IPS-NIHi11 (cell line): ENCODE measurements around the gene PRKCD.
"Not testable (repeated sequence)": the region's sequence is repeated elsewhere in the genome, so short reads cannot be mapped to it uniquely, and the experiment has no call there.

Source experiments
- DNase-seq: peaks from one replicate; pipeline ENCODE4 v3.0.0; 2012; ENCODE audit warnings: mixed read lengths, low spot score

Gene PRKCD

DNA sequence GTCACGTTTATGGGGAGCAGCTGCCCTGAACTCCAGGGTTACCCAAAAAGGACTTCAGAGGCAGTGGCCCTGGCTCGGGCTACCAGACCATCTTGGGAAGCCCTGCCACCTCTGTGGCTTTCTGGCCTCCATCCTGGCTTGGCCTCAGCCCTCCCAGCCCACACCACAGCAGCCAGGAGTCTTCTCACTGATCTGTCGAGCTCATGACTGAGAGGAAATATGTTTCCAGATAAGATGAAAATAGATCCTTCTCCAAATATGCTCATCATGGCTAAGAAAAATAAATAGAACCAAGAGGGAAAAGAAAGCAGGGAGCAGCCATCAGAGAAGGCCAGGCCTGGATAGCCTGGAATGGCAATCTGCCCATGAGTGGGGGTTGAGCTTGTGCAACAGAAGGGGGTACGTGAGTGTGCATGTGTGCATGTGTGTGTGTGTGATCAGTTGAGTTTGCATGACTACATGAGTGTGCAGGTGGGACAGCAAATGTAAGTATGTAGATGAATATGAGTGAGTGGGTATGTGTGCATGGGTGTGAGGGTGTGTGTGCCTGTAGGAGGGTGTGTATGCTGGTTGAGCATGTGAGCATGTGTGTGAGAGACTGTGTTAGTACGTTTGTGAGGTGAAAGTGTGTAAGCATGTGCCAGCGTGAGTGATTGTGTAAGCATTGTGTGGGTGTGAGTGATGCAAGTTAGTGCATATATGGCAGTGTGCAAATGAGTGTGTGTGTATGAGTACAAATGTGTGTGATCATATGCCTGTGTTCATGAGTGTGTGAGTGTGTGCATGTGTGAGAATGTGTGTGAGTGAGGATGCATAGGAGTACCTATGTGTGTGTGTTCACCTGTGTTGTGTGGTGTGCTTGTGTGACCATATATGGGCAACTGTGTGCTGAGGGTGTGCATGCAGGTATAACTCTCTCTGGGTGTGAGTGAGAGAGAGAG lies 20.8 kb upstream of the PRKCD start:
- no peak for DNase-seq

GRCh38 chr3:53140847-53141845 lies 19.9 kb upstream of the PRKCD start:
- no peak for DNase-seq

GRCh38 chr3:53142986-53143385 lies 18.0 kb upstream of the PRKCD start:
- DNase-seq, result no peak

- DNase-seq, result no peak
These were observed 16.6 kb upstream of the PRKCD start for GRCh38 chr3:53144446-53144845.

- no peak for DNase-seq
These were observed 15.9 kb upstream of the PRKCD start for GRCh38 chr3:53144862-53145712.

GRCh38 chr3:53145713-53146080 lies 15.3 kb upstream of the PRKCD start:
- DNase-seq, result no peak

GRCh38 chr3:53146319-53146891 lies 14.6 kb upstream of the PRKCD start:
- DNase-seq, result no peak

GRCh38 chr3:53147151-53147902 lies 13.7 kb upstream of the PRKCD start:
- DNase-seq, result no peak

GRCh38 chr3:53147903-53148400 lies 13.1 kb upstream of the PRKCD start:
- no peak for DNase-seq

- no peak for DNase-seq
These were observed 11.9 kb upstream of the PRKCD start for GRCh38 chr3:53149006-53149690.

DNA sequence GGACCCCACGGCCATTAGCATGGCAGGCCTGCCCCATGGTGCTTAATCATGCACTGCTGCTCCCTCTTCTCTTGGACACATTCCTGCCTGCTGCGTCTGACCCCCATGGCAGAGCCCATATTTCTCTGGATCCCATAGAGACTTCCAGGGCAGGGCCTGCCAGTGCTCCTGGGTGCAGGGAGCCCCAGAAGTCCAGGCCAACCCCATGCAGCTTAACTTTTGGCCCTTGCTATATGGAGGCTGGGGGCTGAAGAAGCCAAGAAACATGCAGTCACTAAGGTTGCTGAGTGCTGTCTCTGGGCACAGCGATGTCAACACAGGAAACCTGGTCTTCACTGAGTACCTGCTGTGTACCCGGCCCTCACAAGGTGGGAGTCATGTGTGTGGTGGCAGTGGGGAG lies 11.3 kb upstream of the PRKCD start:
- DNase-seq, result no peak

DNA sequence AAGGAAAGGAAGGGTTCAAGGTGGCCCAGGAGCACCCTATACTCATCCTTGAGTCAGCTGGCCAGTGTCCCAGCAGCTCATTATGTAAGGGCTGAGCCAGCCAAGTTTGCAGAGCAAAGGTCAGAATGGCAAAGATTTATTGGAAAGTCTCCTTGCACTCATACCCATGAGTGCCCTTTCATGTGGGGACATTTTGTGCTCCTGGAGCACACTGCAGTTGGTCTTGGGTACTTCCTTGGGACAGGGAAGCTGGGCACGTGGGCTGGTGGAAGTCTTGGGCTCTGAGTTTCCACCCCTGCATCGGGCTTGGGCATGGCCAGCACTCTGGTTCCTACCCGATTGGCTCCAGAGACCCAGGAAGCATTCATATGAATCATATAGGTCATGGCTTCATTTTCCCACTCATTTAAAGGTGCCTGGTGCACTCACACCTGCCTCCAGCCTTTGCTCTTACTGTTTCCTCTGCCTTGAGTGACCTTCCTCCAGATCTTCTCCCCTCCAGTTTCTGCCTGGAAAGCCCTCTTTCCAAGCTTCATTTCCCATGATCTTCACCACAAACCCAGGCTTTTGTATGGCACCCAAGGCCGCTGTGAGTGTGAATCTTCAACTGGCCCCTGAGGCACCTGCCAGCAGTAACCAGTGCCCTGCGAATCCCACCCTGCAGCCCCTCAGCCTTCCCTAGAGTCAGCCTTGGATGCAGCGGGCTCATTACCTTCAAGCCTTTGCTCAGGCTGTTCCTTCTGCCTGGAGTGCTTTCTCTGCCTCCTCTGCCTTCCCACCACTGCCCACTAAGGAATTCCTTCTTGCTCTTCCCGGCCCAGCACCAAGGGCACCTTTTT lies 10.5 kb upstream of the PRKCD start:
- DNase-seq, result no peak

DNA sequence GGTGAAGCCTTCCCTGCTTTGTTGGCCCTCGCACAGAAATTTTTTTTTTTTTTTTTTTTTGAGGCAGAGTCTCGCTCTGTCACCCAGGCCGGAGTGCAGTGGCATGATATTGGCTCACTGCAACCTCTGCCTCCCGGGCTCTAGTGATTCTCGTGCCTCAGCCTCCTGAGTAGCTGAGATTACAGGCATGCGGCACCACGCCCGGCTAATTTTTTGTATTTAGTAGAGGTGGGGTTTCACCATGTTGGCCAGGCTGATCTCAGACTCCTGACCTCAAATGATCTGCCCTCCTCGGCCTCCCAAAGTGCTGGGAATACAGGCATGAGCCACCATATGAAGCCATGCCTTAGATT lies 9.9 kb upstream of the PRKCD start:
- DNase-seq, result not testable (repeated sequence)

GRCh38 chr3:53151465-53151864 lies 9.5 kb upstream of the PRKCD start:
- no peak for DNase-seq

- DNase-seq, result no peak
These were observed 8.9 kb upstream of the PRKCD start for GRCh38 chr3:53151870-53152660.

GRCh38 chr3:53153264-53153823 lies 7.7 kb upstream of the PRKCD start:
- no peak for DNase-seq

- no peak for DNase-seq
These were observed 7.0 kb upstream of the PRKCD start for GRCh38 chr3:53153980-53154379.

GRCh38 chr3:53154881-53155285 lies 6.1 kb upstream of the PRKCD start:
- no peak for DNase-seq
